Measurements from ENCODE around the gene ZNF574. TPM values are rescaled to one million over a fixed set of nuclear protein-coding genes. Genes with fewer than 3 reads are reported as not detected.

Gene ZNF574
- total and polyA plus RNA-seq, 11 donors: 5.1 to 17.7 (median 8.7) TPM

GRCh38 chr19:42060117-42060516, 15.8 kb upstream of the ZNF574 start:
- H3K36me3 ChIP-seq: no peaks in the 10 kb centered on the region
- no peak for DNase-seq
- WGBS, 4 donors: 92 to 97% (median 94%) methylated on average over 3 of the region's 3 CpGs
- intact Hi-C loops (cut with DNase I): no loop called here
- no peaks in the 10 kb centered on the region for H3K4me1 ChIP-seq
- no peak for ATAC-seq
- TF ChIP-seq, protein P1, sequence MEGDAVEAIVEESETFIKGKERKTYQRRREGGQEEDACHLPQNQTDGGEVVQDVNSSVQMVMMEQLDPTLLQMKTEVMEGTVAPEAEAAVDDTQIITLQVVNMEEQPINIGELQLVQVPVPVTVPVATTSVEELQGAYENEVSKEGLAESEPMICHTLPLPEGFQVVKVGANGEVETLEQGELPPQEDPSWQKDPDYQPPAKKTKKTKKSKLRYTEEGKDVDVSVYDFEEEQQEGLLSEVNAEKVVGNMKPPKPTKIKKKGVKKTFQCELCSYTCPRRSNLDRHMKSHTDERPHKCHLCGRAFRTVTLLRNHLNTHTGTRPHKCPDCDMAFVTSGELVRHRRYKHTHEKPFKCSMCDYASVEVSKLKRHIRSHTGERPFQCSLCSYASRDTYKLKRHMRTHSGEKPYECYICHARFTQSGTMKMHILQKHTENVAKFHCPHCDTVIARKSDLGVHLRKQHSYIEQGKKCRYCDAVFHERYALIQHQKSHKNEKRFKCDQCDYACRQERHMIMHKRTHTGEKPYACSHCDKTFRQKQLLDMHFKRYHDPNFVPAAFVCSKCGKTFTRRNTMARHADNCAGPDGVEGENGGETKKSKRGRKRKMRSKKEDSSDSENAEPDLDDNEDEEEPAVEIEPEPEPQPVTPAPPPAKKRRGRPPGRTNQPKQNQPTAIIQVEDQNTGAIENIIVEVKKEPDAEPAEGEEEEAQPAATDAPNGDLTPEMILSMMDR (IDR thresholded peaks at IDR 0.05): no peak
- no peak for TF ChIP-seq POLR2A (IDR thresholded peaks at IDR 0.05)
- H3K27ac ChIP-seq: no peak overlapping the region
- no peaks in the 10 kb centered on the region for H3K9me3 ChIP-seq
- peaks cover 0 to 6% (median 0%) of the 10 kb centered on the region in 9 donors for H3K27me3 ChIP-seq
- no peak overlapping the region for H3K4me3 ChIP-seq

- Histone ChIP-seq H3K27ac (no peak overlapping the region), H3K27me3 (peaks cover 0 to 21% (median 0%) of the 10 kb centered on the region in 9 donors), H3K9me3 (no peaks in the 10 kb centered on the region), H3K4me3 (no peak overlapping the region), H3K36me3 (no peaks in the 10 kb centered on the region), H3K4me1 (no peaks in the 10 kb centered on the region)
- ATAC-seq (no peak), DNase-seq (peak in 1 of 5 donors; percentile 27)
- WGBS, 4 donors: 91 to 98% (median 95%) methylated on average over 14 to 16 of the region's 16 CpGs
- TF ChIP-seq, protein P1 (IDR thresholded peaks at IDR 0.05): no peak
- no peak for TF ChIP-seq POLR2A (IDR thresholded peaks at IDR 0.05)
- intact Hi-C loops (cut with DNase I): no loop called here
Measured at GRCh38 chr19:42062381-42062780, 13.6 kb upstream of the ZNF574 start.

DNA sequence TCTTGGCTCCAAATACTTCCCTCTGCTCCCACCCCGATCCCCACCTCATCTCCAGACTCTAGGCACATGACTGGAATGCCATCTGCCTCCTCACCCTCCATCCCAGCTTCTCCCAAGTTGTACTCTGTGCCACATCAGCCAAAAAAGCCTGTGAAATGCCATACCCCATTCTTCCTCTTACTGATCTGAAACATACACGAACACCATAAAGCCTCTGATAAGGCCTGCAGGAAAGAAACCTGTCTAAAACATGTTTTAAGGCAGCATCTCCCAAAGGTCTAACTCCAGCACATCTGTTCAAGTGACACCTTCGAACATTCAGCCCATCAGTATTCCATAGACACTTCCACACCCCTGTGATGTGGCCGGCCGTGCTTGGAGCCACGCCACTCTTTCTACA, 11.5 kb upstream of the ZNF574 start:
- no peaks in the 10 kb centered on the region for H3K36me3 ChIP-seq
- ATAC-seq (no peak), DNase-seq (peak in 1 of 5 donors; percentile 1)
- 74 to 77% (median 76%) methylated on average over 6 of the region's 6 CpGs for WGBS, 4 donors
- no peak overlapping the region for H3K27ac ChIP-seq
- TF ChIP-seq, protein P1 (IDR thresholded peaks at IDR 0.05): no peak
- TF ChIP-seq POLR2A (IDR thresholded peaks at IDR 0.05): no peak
- peaks cover 0 to 36% (median 6%) of the 10 kb centered on the region in 9 donors for H3K27me3 ChIP-seq
- no peaks in the 10 kb centered on the region for H3K9me3 ChIP-seq
- H3K4me1 ChIP-seq: peaks cover 0 to 3% (median 0%) of the 10 kb centered on the region in 12 donors
- no peak overlapping the region for H3K4me3 ChIP-seq
- intact Hi-C loops (cut with DNase I): no loop called here

DNA sequence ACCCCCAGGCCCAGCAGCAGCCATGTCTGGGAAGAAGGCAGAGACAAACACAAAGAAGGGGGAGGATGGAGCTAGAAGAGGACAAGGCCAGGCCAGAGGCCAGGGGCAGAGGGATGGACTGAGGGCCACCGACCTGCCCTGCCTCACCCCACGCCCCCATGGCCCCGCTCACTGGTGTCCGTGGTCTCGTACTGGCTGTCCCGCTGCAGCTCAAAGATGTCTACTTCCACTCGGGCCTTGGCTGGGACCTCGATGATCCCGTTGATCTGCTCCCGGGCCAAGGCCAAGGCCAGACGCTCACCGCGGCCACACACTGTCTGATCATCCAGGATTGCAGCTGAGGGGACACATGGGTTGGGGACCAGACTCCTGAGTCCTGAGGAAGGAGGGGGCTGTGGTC, 10.9 kb upstream of the ZNF574 start:
- H3K9me3 ChIP-seq: no peaks in the 10 kb centered on the region
- ATAC-seq (no peak), DNase-seq (peak in 1 of 5 donors; percentile 60)
- TF ChIP-seq, protein P1 (IDR thresholded peaks at IDR 0.05): no peak
- no peak for TF ChIP-seq POLR2A (IDR thresholded peaks at IDR 0.05)
- peaks cover 0 to 42% (median 12%) of the 10 kb centered on the region in 9 donors for H3K27me3 ChIP-seq
- H3K4me3 ChIP-seq: no peak overlapping the region
- H3K4me1 ChIP-seq: peaks cover 0 to 10% (median 0%) of the 10 kb centered on the region in 12 donors
- no peak overlapping the region for H3K27ac ChIP-seq
- no peaks in the 10 kb centered on the region for H3K36me3 ChIP-seq
- WGBS, 4 donors: 85 to 89% (median 88%) methylated on average over 8 to 13 of the region's 13 CpGs
- intact Hi-C loops (cut with DNase I): no loop called here
